Stimulated activated naive B cell treated with anti-CD40 and anti-IgM and Interleukin-4, amounts not matched to agents 10 μg/mL and 1 μg/mL and 100 μg/mL, for 72 hours (primary cell): ENCODE measurements around the gene FITM2.
"Not testable (repeated sequence)": the region's sequence is repeated elsewhere in the genome, so short reads cannot be mapped to it uniquely, and the experiment has no call there.

Source experiments
- ATAC-seq, 2 donors: fragments of 150-1000 bp; cut with Tn5 transposase; replicated peaks; 2 replicates each; pipeline ENCODE4 v1.10.0; 2021; ENCODE audit warnings: moderate library complexity in 1 of 2
- DNase-seq: peaks from one replicate; pipeline ENCODE4 v3.0.0; 2021
- H3K27ac Mint-ChIP-seq: one replicate; pipeline ENCODE4 v1.8.0; 2022; ENCODE audit warnings: mild to moderate bottlenecking, mixed read lengths
- H3K27me3 Mint-ChIP-seq, 2 donors: one replicate each; pipeline ENCODE4 v1.8.0; 2022; ENCODE audit warnings: mixed read lengths in 2 of 2
- H3K36me3 Mint-ChIP-seq, 2 donors: one replicate each; pipeline ENCODE4 v1.8.0; 2022; ENCODE audit warnings: mixed read lengths in 2 of 2, mild to moderate bottlenecking in 1 of 2
- H3K4me1 Mint-ChIP-seq, 2 donors: one replicate each; pipeline ENCODE4 v1.8.0; 2022; ENCODE audit warnings: mixed read lengths in 2 of 2, mild to moderate bottlenecking in 1 of 2
- H3K4me3 Mint-ChIP-seq, 2 donors: one replicate each; pipeline ENCODE4 v1.8.0; 2022; ENCODE audit warnings: mild to moderate bottlenecking in 2 of 2, mixed read lengths in 2 of 2, moderate library complexity in 1 of 2
- H3K9me3 Mint-ChIP-seq, 2 donors: one replicate each; pipeline ENCODE4 v1.8.0; 2022; ENCODE audit warnings: mixed read lengths in 2 of 2, mild to moderate bottlenecking in 1 of 2

FITM2 gene

DNA sequence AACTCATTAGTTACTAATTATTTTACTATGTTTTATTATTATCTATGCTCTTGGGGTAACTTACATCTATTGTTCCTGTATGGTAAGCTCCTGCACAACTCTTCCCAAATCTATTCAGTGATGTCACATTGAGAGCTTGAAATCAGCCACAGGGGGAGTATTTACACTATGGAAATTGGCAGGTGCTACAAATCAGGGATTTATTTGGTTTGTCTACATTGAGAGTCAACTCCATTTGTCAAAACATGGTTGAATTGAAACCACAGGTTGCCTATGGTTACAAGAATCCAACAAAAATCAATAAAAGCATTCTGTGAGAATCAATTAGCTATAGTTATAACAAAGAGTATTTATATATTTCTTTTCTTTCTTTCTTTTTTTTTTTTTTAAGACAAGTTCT lies 3.9 kb upstream of the FITM2 start:
- Mint-ChIP-seq H3K27me3 (peaks cover 7 to 9% of the 10 kb centered on the region in 2 donors), H3K27ac (no peak overlapping the region), H3K9me3 (no peaks in the 10 kb centered on the region), H3K4me1 (peaks cover 10 to 16% of the 10 kb centered on the region in 2 donors), H3K4me3 (no peak overlapping the region), H3K36me3 (peaks cover 2 to 4% of the 10 kb centered on the region in 2 donors)
- no peak for ATAC-seq
- DNase-seq, result no peak

DNA sequence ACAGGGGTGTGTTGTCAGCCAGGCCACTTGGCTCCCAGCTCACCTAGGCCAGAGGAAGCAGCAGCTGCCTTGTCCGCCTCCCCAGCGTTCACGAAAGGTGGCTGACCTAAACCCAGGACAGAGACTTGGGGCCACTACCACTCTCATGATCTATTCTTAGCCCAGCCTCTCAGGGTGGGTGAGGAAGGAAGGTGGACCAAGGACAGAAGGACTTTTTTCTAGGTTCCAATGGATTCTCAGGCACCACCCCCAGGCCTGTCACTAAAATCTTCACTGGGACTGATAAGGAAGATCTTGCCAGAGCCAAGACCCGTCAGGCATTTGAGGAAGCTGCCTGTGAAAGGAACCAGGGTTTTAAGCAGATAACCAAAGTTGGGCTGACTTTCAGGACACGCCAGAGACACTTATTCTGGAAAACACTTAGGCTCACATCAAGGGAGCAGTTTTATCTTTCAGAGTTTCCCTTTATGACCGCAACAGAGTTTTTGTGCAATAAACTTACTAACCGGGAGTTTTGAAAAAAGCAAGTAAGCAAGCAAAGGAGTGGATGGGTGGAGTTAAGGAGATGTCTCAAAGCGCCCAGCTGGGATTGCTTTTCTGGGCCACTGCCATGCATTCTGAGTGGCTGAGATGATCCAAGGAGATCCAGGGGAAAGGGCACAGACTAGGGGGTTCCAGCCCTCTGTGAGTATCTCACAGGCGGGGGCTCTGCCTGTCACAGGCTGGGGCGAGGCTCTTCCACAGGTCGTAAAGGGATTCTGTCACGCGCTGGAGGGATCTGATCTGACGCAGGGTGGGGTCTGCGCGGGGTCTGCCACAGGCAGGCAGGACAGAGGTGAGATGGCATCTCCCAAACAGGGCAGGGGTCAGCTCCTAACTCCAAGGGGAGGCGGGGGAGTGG lies 989 bp downstream of the FITM2 start:
- H3K9me3 Mint-ChIP-seq, result no peaks in the 10 kb centered on the region
- ATAC-seq (no peak), DNase-seq (no peak)
- peaks cover 6 to 11% of the 10 kb centered on the region in 2 donors for H3K36me3 Mint-ChIP-seq
- no peaks in the 10 kb centered on the region for H3K27me3 Mint-ChIP-seq
- peak overlapping the region; percentile 97 for H3K27ac Mint-ChIP-seq
- H3K4me3 Mint-ChIP-seq, result peak overlapping the region; percentile 88 to 97
- H3K4me1 Mint-ChIP-seq, result peaks cover 16 to 26% of the 10 kb centered on the region in 2 donors

DNA sequence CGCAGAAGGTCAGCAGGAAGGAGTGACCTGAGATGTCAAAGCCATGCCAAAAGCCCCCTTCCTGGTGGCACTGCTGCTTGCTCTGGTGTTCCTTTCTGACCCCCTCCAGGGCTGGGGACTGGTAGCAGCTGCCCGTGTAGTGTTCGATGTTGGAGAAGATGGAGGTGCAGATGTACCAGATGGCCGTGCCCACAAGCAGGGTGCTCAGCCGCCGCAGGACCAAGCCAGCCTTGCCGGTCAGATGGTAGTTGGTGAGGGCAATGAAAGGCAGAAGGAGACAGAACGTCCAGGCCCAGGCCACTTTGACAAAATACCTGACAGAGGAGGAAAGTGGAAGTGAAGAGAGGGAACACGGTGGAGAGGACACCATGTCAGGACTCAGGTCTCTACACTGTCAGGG lies 4.1 kb downstream of the FITM2 start:
- Mint-ChIP-seq H3K9me3 (no peaks in the 10 kb centered on the region), H3K4me3 (no peak overlapping the region), H3K4me1 (peaks cover 16 to 26% of the 10 kb centered on the region in 2 donors), H3K36me3 (peaks cover 14 to 16% of the 10 kb centered on the region in 2 donors), H3K27ac (no peak overlapping the region), H3K27me3 (no peaks in the 10 kb centered on the region)
- DNase-seq (no peak), ATAC-seq (no peak)

DNA sequence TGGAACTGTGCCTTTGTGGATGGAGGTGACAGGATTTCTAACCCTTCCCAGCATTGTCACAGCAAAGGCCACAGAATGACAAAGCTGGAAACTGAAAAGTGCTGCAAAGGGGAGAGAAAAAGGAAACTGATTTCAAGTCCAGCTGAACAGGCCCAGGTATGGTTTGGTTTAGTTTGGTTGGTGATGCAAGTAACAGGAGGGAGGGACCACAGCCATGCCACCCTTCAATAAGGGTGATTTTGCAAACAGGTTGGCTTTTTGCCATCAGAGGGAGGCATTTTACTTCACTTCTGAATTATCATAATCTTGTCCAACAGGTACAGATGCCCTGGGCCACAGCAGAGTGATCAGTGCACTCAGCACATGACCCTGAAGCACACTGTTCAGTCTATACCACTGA lies 6.6 kb downstream of the FITM2 start:
- Mint-ChIP-seq H3K9me3 (no peaks in the 10 kb centered on the region), H3K27me3 (no peaks in the 10 kb centered on the region), H3K27ac (no peak overlapping the region), H3K36me3 (peaks cover 16 to 19% of the 10 kb centered on the region in 2 donors), H3K4me1 (peaks cover 5% of the 10 kb centered on the region in 2 donors), H3K4me3 (peak overlapping the region in 1 of 2 donors; percentile 7)
- ATAC-seq (no peak), DNase-seq (no peak)

DNA sequence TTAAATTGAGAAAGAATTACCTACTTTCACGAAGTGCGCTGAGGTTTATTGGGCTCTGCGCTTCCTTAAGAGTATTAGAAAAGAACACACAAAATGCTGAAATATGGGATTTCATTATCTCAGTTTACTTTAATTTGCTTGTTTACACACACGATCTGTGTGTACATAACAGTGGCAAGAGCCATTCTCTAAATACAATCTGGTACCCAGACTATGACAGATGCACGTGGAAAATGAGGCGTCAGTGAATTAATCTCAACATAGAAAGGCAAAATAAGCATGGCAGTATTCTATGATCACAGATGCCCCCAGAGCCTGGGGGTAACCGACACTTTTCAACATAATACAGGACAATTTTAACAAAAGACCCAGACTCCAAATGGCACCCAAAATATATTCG lies 8.3 kb downstream of the FITM2 start:
- Mint-ChIP-seq H3K9me3 (no peaks in the 10 kb centered on the region), H3K27ac (no peak overlapping the region), H3K4me3 (no peak overlapping the region), H3K27me3 (no peaks in the 10 kb centered on the region), H3K4me1 (peaks cover 4 to 5% of the 10 kb centered on the region in 2 donors), H3K36me3 (peaks cover 16 to 19% of the 10 kb centered on the region in 2 donors)
- no peak for ATAC-seq
- no peak for DNase-seq

DNA sequence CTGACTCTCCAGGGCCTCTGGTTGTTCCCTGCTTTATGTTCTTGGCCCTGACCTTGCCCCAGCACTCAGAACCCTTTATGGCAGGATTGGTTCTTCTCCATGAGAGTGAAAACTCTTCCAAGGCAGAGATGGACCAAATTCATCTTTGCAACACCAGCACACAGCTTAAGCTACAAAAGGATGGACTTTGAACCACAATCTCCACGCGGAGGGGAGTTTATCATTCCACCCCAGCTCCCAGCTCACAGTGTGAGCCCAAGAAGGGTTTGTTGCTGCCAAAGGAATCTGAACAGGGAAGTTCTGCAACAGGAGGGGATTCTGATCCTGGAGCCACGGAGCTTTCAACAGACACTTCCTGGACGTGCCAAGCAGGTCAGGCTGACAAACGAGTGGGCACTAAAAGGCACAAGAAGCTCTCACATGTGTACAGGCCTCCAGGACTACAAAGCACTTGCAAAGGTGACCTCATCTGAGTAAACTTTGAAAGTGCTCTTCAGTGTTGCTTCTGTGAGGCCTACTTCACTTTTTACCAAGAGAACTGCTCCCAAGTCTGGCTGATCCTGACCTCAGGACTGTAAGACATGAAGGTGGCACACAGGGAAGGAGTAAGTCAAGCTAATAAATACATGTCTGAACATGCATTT lies 8.9 kb downstream of the FITM2 start:
- no peak for DNase-seq
- Mint-ChIP-seq H3K4me3 (no peak overlapping the region), H3K36me3 (peaks cover 16 to 19% of the 10 kb centered on the region in 2 donors), H3K9me3 (no peaks in the 10 kb centered on the region), H3K27me3 (no peaks in the 10 kb centered on the region), H3K27ac (no peak overlapping the region), H3K4me1 (peaks cover 4 to 5% of the 10 kb centered on the region in 2 donors)
- ATAC-seq, result no peak

DNA sequence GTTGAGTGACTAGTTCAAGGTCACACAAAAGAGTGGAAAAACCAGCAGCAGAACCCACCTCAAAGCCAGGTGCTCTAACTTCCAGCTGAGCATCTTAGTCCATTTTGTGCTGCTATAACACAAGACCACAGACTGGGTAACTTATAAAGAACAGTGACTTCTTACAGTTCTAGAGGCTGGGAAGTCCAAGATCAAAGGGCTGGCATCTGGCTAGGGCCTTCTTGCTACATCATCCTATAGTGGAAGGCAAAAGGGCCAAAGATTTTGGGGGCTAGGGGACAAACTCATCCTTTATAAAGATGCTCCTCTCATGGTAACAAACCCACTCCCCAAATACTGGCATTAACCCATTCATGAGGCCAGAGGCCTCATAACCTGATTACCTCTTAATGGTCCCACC lies 9.7 kb downstream of the FITM2 start:
- no peaks in the 10 kb centered on the region for H3K9me3 Mint-ChIP-seq
- ATAC-seq, result no peak
- H3K4me1 Mint-ChIP-seq, result peaks cover 0 to 2% of the 10 kb centered on the region in 2 donors
- H3K27me3 Mint-ChIP-seq, result no peaks in the 10 kb centered on the region
- H3K4me3 Mint-ChIP-seq, result no peak overlapping the region
- H3K36me3 Mint-ChIP-seq, result peaks cover 12 to 13% of the 10 kb centered on the region in 2 donors
- no peak for DNase-seq
- H3K27ac Mint-ChIP-seq, result no peak overlapping the region

DNA sequence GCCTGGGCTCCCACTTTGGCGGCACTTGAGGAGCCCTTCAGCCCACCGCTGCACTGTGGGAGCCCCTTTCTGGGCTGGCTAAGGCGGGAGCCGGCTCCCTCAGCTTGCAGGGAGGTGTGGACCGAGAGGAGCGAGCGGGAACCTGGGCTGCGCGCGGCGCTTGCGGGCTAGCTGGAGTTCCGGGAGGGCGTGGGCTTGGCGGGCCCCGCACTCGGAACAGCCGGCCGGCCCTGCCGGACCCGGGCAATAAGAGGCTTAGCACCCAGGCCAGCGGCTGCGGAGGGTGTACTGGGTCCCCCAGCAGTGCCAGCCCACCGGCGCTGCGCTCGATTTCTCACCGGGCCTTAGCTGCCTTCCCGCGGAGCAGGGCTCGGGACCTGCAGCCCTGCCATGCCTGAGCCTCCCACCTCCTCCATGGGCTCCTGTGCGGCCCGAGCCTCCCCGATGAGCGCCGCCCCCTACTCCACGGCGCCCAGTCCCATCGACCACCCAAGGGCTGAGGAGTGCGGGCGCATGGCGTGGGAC lies 11.9 kb downstream of the FITM2 start:
- not testable (repeated sequence) for ATAC-seq, H3K27ac Mint-ChIP-seq, H3K27me3 Mint-ChIP-seq, DNase-seq, H3K4me1 Mint-ChIP-seq, H3K4me3 Mint-ChIP-seq, H3K9me3 Mint-ChIP-seq
- peaks cover 9 to 11% of the 10 kb centered on the region in 2 donors for H3K36me3 Mint-ChIP-seq

DNA sequence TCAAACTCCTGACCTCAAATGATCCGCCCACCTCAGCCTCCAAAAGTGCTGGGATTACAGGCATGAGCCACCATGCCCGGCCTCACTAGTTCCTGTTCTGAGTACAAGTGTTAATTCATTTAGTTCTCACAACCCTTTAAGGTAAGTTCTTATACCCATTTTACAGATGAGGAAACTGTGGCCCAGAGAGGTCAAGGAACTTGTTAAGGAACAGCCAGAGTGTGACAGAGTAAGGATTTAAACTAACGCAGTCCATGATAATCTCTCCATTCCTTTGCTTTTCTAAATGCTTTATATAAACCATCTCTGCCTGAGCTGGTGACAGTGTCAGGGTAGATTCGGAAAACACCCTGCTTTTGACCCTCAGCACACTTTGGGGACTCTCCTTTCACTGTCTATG lies 13.3 kb downstream of the FITM2 start:
- Mint-ChIP-seq H3K27ac (no peak overlapping the region), H3K27me3 (no peaks in the 10 kb centered on the region), H3K4me3 (no peak overlapping the region), H3K36me3 (peaks cover 5 to 8% of the 10 kb centered on the region in 2 donors), H3K9me3 (no peaks in the 10 kb centered on the region), H3K4me1 (peaks cover 0 to 4% of the 10 kb centered on the region in 2 donors)
- DNase-seq, result no peak
- no peak for ATAC-seq

DNA sequence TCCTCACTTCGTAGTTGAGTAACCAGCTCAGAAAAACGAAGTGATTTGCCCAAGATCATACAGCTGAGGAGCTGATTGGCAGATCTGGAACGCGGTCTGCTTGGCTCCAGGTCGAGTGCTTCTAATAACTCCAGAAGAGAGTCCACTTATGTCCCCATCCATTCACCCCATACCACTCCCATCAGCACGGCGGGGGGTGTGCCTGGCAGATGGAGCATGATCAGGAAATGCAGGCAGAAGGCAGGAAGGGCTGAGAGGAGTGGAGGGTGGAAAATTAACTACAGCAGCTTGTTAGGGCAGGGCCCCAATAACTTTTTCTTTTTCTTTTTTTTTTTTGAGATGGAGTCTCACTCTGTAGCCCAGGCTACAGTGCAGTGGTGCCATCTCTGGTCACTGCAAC lies 15.0 kb downstream of the FITM2 start:
- ATAC-seq (no peak), DNase-seq (no peak)
- Mint-ChIP-seq H3K4me3 (no peak overlapping the region), H3K27ac (no peak overlapping the region), H3K36me3 (peaks cover 2 to 8% of the 10 kb centered on the region in 2 donors), H3K9me3 (no peaks in the 10 kb centered on the region), H3K27me3 (no peaks in the 10 kb centered on the region), H3K4me1 (peaks cover 0 to 3% of the 10 kb centered on the region in 2 donors)

DNA sequence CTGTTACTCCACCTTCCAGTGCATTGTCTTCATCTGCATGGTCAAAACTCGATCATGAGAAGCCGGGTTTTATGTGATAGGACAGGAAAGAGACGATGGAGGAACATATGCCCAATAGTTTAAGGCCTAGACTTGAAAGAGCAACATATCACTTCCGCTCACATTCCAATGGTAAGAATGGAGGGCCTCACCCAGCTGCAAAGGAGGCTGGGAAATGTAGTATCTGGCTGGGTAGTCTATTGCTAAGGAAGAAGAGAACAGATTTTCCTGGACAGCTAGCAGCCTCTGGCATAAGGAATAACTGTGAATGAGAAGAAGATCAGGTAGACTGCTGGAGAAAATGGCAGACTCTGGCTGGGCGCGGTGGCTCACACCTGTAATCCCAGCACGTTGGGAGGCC lies 19.2 kb downstream of the FITM2 start:
- DNase-seq (no peak), ATAC-seq (no peak)
- no peak overlapping the region for H3K4me3 Mint-ChIP-seq
- H3K36me3 Mint-ChIP-seq, result peaks cover 7 to 29% of the 10 kb centered on the region in 2 donors
- H3K9me3 Mint-ChIP-seq, result peaks cover 3 to 4% of the 10 kb centered on the region in 2 donors
- peak overlapping the region; percentile 37 for H3K27ac Mint-ChIP-seq
- no peaks in the 10 kb centered on the region for H3K27me3 Mint-ChIP-seq
- H3K4me1 Mint-ChIP-seq, result peaks cover 2 to 3% of the 10 kb centered on the region in 2 donors

DNA sequence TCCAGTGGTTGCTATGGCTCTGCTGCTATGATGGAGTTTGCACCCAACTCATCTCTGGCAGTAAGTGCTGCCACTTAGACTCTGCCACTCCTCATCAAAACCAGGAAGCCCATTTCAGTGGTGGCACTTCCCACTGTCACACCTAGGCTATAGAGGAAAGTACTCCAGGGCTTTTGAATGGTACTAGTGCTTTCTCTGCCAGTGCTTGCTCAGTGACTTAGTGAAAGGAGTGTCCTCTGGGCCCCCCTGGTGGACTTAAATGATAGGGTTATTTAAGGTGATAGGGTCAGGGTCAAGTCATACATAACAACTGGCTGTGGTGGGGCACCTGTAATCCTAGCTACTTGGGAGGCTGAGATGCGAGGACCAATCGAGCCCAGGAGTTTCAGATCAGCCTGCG lies 22.8 kb downstream of the FITM2 start:
- no peak overlapping the region for H3K4me3 Mint-ChIP-seq
- no peaks in the 10 kb centered on the region for H3K27me3 Mint-ChIP-seq
- no peak overlapping the region for H3K27ac Mint-ChIP-seq
- ATAC-seq (no peak), DNase-seq (no peak)
- peaks cover 9 to 29% of the 10 kb centered on the region in 2 donors for H3K36me3 Mint-ChIP-seq
- peaks cover 0 to 6% of the 10 kb centered on the region in 2 donors for H3K4me1 Mint-ChIP-seq
- H3K9me3 Mint-ChIP-seq, result peaks cover 3 to 4% of the 10 kb centered on the region in 2 donors

DNA sequence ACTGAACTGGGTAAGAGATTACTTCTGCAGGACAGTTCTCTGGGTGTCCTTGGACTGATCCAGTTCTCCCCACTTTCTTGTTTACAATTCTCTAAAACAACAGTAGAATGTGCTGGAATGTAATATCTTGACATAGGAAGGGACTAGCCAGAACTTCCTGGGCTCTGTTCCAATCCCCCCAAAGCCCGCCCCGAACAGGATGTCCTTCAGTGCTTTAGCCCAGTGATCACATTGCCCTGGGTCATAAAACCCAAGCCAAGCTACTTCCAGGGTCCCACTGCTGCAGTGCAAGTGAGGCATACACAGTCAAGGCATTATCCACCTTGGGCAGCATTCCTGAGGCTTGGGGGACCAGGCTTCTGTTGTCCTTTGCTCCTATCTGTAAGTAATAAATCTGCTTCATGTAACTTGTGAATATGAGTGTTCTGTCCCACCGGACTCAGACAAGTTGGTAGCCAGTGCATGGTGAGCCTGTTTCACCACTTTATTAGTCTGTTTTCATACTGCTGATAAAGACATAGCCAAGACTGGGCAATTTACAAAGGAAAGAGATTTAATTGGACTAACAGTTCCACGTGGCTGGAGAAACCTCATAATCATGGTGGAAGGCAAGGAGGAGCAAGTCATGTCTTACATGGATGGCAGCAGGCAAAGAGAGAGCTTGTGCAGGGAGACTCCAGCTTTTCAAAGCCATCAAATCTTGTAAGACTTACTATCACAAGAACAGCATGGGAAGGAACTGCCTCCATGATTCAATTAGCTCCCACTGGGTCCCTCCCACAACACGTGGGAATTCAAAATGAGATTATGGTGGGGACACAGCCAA lies 23.5 kb downstream of the FITM2 start:
- H3K9me3 Mint-ChIP-seq, result peaks cover 3 to 4% of the 10 kb centered on the region in 2 donors
- no peaks in the 10 kb centered on the region for H3K27me3 Mint-ChIP-seq
- no peak for ATAC-seq
- H3K36me3 Mint-ChIP-seq, result peaks cover 9 to 29% of the 10 kb centered on the region in 2 donors
- no peak for DNase-seq
- peaks cover 0 to 6% of the 10 kb centered on the region in 2 donors for H3K4me1 Mint-ChIP-seq
- H3K27ac Mint-ChIP-seq, result no peak overlapping the region
- H3K4me3 Mint-ChIP-seq, result no peak overlapping the region

DNA sequence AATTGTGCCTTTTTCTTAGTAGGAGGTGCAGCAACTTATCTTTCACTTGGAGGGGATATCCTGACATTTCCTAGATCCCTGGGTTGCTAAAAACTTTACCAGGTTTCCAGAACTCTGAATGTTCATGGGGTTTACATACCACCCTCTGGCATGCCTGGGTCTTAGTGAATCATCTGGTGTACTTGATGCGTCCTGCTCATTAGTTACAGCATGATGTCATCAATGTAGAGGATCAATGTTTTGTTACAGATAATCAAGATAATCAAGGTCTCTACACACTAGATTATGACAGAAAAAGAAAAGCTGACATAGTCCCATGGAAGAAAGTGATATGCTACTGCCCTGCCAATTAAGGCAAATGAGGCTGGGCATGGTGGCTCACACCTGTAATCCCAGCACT lies 27.0 kb downstream of the FITM2 start:
- Mint-ChIP-seq H3K4me3 (no peak overlapping the region), H3K9me3 (peaks cover 3 to 4% of the 10 kb centered on the region in 2 donors), H3K27me3 (no peaks in the 10 kb centered on the region), H3K4me1 (peaks cover 0 to 6% of the 10 kb centered on the region in 2 donors), H3K36me3 (peaks cover 12 to 14% of the 10 kb centered on the region in 2 donors), H3K27ac (no peak overlapping the region)
- DNase-seq (no peak), ATAC-seq (no peak)
